Measurements from ENCODE around the gene HTR1D.

GRCh38 chr1:23202263-23202749 is 15.0 kb downstream of the HTR1D start:
- TF ChIP-seq CTCF (IDR thresholded peaks at IDR 0.05) (no peak), EHF (CRISPR knock-in tag; IDR thresholded peaks at IDR 0.05) (no peak), MAFK (IDR thresholded peaks at IDR 0.05; ENCODE audit: partially characterized antibody) (no peak), ZSCAN20 (CRISPR knock-in tag; IDR thresholded peaks at IDR 0.05) (no peak), MYC (IDR thresholded peaks at IDR 0.05; ENCODE audit: borderline replicate concordance, low read length) (no peak), POLR2A (IDR thresholded peaks at IDR 0.05; ENCODE audit: low read length) (no peak), REST (IDR thresholded peaks at IDR 0.05) (no peak), RAD21 (conservative IDR thresholded peaks at IDR 0.05 in 1 of 2, IDR thresholded peaks at IDR 0.05 in 1 of 2) (no peak), ZNF302 (CRISPR knock-in tag; IDR thresholded peaks at IDR 0.05) (no peak), CHD2 (IDR thresholded peaks at IDR 0.05; ENCODE audit: low read length, partially characterized antibody) (no peak), CEBPB (IDR thresholded peaks at IDR 0.05) (no peak), NR3C1 (IDR thresholded peaks at IDR 0.05) (no peak), RNF2 (IDR thresholded peaks at IDR 0.05; ENCODE audit: borderline replicate concordance, low read depth) (no peak)
